MCF 10A (cell line): ENCODE results near the gene PDCD10. TPM values are rescaled to one million over a fixed set of nuclear protein-coding genes. Genes with fewer than 3 reads are reported as not detected.

Source experiments
- BruUV-seq: library from RNA; stranded (reverse); fragments of 400-500 nt; replicated peaks from 2 replicates; lab custom pipeline; 2021; lab: Mats Ljungman, UMichigan
- CTCF ChIA-PET: fragments of 300-600 bp; sonication (Branson Sonifier 250); formaldehyde crosslinking; extraction: SDS; loops from one replicate; lab custom pipeline; 2021; ENCODE audit warnings: antibody characterized with exemption, inconsistent platforms; lab: Yijun Ruan, JAX
- POLR2A ChIA-PET: fragments of 300-600, 350-650 bp; sonication (Branson Sonifier 250); formaldehyde crosslinking; extraction: SDS; loops from one replicate; lab custom pipeline; 2020; ENCODE audit warnings: antibody characterized with exemption, inconsistent platforms; lab: Yijun Ruan, JAX
- DNase-seq: peaks from one replicate; pipeline ENCODE4 v3.0.0-alpha.2; 2018; ENCODE audit not compliant: unreplicated experiment
- H3K27ac Mint-ChIP-seq: one replicate; pipeline ENCODE4 v1.8.0; 2022; ENCODE audit warnings: mild to moderate bottlenecking, low read depth, mixed read lengths; ENCODE audit not compliant: unreplicated experiment
- H3K27me3 Mint-ChIP-seq: one replicate; pipeline ENCODE4 v1.8.0; 2022; ENCODE audit warnings: mixed read lengths; ENCODE audit not compliant: insufficient read depth, unreplicated experiment
- H3K36me3 Mint-ChIP-seq: one replicate; pipeline ENCODE4 v1.8.0; 2022; ENCODE audit warnings: mild to moderate bottlenecking, moderate library complexity, mixed read lengths; ENCODE audit not compliant: insufficient read depth, unreplicated experiment
- H3K4me1 Mint-ChIP-seq: one replicate; pipeline ENCODE4 v1.8.0; 2022; ENCODE audit warnings: mixed read lengths; ENCODE audit not compliant: insufficient read depth, unreplicated experiment
- H3K4me3 Mint-ChIP-seq: one replicate; pipeline ENCODE4 v1.8.0; 2022; ENCODE audit warnings: mild to moderate bottlenecking, moderate library complexity, mixed read lengths; ENCODE audit not compliant: unreplicated experiment
- H3K9me3 Mint-ChIP-seq: one replicate; pipeline ENCODE4 v1.8.0; 2022; ENCODE audit warnings: mixed read lengths; ENCODE audit not compliant: unreplicated experiment
- intact Hi-C: fragments of 100-400 bp; cut with micrococcal nuclease; formaldehyde crosslinking; loops from 2 replicates; pipeline ENCODE4 v1.14.1; 2022
- total RNA-seq: library from RNA; stranded (reverse); gene quantifications from 2 replicates; pipeline ENCODE4 v1.2.3, GENCODE V29; 2022
- TF ChIP-seq, protein P1 (sequence below): fragments of 200-600 bp; IDR thresholded peaks from one replicate; pipeline ENCODE4 v1.8.0; 2022; ENCODE audit warnings: antibody characterized with exemption, mild to moderate bottlenecking; ENCODE audit not compliant: unreplicated experiment

Gene PDCD10
- total RNA-seq, 1 experiment from 2014 or later: 63.3 TPM

GRCh38 chr3:167649746-167650145 is 84.9 kb downstream of the PDCD10 start:
- CTCF ChIA-PET: interaction anchor here (0.7 to 1.7 kb wide), 3 partner anchors 35 to 269 kb away, joined by 3 to 6 read pairs (median 3); no protein-coding TSS in a partner anchor
- no peak overlapping the region for H3K27ac Mint-ChIP-seq

DNA sequence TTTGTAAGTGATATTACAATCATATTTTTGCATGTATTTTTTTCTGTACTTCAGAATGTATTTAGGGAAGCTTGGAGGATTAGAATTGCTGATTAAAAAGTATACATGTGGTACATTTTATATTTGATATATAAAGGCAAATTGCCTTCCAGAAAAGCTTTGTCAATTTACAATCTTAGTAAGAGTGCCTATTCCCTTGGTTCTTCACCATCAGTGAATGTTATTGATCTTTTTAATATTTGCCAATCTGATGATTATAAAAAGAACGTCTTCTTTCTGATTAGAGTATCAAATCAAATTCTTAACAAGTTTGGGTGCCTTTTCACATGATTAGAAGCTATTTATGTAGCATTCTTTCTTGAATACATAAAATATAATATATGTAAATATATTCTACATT is 90.1 kb downstream of the PDCD10 start:
- Mint-ChIP-seq H3K9me3 (no peaks in the 10 kb centered on the region), H3K27ac (no peak overlapping the region), H3K27me3 (no peaks in the 10 kb centered on the region), H3K4me3 (no peak overlapping the region), H3K36me3 (no peaks in the 10 kb centered on the region), H3K4me1 (no peaks in the 10 kb centered on the region)
- ChIA-PET CTCF (interaction anchor here (0.5 kb wide), 1 partner anchor 1434 kb away, joined by 3 read pairs; no protein-coding TSS in a partner anchor), POLR2A (no interaction called here)
- TF ChIP-seq, protein P1, sequence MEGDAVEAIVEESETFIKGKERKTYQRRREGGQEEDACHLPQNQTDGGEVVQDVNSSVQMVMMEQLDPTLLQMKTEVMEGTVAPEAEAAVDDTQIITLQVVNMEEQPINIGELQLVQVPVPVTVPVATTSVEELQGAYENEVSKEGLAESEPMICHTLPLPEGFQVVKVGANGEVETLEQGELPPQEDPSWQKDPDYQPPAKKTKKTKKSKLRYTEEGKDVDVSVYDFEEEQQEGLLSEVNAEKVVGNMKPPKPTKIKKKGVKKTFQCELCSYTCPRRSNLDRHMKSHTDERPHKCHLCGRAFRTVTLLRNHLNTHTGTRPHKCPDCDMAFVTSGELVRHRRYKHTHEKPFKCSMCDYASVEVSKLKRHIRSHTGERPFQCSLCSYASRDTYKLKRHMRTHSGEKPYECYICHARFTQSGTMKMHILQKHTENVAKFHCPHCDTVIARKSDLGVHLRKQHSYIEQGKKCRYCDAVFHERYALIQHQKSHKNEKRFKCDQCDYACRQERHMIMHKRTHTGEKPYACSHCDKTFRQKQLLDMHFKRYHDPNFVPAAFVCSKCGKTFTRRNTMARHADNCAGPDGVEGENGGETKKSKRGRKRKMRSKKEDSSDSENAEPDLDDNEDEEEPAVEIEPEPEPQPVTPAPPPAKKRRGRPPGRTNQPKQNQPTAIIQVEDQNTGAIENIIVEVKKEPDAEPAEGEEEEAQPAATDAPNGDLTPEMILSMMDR: no peak
- intact Hi-C loops: no loop called here
- no TSS peak for BruUV-seq
- no peak for DNase-seq

More at GRCh38 chr3:167649746-167650145, 84.9 kb downstream of the PDCD10 start:
- Mint-ChIP-seq H3K27me3 (no peaks in the 10 kb centered on the region), H3K36me3 (no peaks in the 10 kb centered on the region), H3K4me1 (no peaks in the 10 kb centered on the region), H3K9me3 (no peaks in the 10 kb centered on the region), H3K4me3 (no peak overlapping the region)
- BruUV-seq: no TSS peak
- intact Hi-C loops: no loop called here
- TF ChIP-seq, protein P1: no peak
- POLR2A ChIA-PET: interaction anchor here (0.5 to 0.7 kb wide), 2 partner anchors 13 to 37 kb away, joined by 3 read pairs; no protein-coding TSS in a partner anchor
- no peak for DNase-seq

Other genes starting within 250 kb of the PDCD10 start
- 0.54 and 0.98 TPM in 2 replicates for gene WDR49, start 81.0 kb downstream of the PDCD10 start, total RNA-seq
- 2.5 and 2.6 TPM in 2 replicates for gene SERPINI1, start 829 bp upstream of the PDCD10 start, total RNA-seq